GM15510 (cell line): ENCODE measurements around the gene CST9L.

Experiments used
- POLR2A ChIP-seq: IDR thresholded peaks from 3 replicates; pipeline ENCODE4 v1.6.1; 2011; ENCODE audit warnings: borderline replicate concordance; ENCODE audit not compliant: insufficient read length; ENCODE audit errors: extremely low read depth

CST9L gene

DNA sequence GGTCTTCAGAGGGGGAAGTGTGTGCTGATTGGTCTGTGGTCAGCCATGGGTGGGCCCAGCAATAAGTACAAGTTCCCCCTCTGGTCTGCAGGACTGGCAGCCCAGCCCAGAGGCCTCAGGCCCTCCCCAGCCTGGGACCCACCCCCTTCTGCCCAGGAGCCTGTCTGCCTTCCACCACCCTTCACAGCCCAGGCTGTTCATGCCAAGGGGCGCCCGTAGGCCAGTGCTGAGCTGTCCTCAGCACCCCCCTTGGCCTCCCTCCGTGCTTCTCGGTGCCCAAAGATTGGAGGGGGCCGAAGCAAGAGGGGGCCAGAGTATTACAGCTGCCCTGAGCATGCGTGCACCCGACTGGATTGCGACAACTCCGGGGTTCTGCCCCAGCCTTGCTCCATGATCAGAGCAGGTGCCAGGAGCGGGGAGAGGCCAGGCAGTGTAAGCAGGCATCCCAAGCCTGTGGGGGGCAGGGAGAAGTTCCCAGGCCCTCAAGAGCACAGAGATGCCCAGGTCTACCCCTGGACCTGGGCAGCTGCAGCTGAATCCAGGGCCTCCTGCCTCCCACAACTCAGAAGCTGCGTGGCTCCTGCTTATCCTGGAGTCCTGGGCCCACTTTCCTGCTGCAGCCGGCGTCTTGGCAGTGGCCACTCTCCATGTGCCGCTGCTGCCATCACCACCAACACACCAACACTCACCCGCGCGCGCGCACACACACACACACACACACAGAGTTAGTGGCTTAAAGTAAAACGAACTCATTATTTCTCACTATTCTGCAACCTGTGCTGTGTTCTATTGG is 33.3 kb downstream of the CST9L start:
- no peak for TF ChIP-seq POLR2A

GRCh38 chr20:23533161-23533560 is 35.1 kb downstream of the CST9L start:
- no peak for TF ChIP-seq POLR2A

DNA sequence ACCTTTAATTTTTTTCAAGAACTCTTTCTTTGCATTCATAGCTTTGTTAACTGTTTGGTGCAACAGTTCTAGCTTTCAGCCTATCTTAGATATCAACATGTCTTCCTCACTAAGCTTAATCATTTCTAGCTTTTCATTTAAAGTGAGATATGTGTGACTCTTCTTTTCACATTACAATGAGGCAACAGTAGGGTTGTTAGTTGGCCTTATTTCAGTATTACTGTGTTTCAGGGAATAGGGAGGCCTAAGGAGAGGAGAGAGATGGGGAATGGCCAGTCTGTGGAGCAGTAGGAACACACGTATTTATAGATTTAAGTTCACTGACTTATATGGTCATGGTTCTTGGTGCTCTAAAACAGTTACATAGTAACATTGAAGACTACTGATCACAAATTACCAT is 35.8 kb downstream of the CST9L start:
- no peak for TF ChIP-seq POLR2A

- no peak for TF ChIP-seq POLR2A
These were observed 37.2 kb downstream of the CST9L start for GRCh38 chr20:23530937-23531567.

DNA sequence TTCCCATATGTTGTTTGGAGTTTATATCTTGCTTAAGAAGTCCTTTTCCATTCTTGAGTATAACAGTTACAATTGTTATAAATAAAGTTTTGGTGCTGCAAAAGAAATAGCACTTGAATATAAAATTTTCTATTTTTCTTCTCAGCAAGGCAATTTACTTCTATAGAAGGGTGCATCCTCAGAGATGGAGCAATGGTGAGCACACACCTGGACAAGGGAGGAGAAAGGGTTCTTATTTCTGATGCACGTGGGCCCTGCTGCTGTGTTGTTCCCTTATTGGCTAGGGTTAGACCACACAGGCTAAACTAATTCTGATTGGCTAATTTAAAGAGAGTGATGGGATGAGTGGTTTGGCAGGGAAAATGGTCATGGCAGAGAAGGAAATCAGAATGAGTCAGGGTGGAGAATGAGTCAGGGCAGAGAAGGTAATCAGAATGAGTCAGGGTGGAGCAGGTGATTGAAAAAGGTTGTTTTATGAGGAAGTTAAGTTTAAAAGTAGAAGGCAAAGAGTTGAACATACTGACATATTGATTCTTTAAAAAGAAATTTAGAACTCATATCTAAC is 39.3 kb downstream of the CST9L start:
- TF ChIP-seq POLR2A = no peak

DNA sequence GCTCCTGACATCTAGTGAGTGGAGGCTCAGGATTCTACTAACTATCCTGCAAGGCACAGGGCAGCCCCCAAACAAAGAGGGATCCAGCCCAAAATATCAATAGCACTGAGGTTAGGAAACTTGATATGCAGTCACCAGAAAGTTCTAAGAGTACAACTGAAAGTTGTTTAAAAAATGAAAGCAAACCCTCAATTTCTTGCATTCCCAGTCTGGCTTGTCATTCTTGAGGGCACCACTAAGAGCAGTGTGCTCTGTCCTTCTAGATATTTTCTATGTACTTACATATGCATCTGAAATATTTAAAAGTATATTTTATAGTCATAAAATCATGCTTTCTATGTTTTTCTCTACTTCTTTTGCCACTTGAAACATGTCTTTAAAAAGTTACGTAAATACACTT is 41.4 kb downstream of the CST9L start:
- TF ChIP-seq POLR2A = no peak

DNA sequence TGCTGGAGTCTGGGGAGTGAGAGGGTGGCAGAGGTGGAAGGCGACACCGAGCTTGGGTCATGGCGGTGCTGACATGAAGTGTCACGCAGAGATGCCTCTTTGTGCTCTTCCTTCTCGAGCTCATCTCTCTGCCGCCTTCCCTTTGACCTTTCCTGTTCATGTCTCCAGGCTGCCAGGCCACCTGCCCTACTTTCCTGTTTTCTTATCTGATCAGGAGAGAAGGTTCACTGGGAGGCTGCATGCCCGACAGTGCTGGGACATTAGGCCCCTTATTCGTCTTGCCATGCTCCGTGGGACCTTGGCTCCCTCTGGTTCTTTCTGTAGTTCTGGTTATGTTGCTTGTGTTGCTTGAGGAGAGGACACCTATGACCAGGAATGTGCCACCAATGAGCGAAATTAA is 44.1 kb downstream of the CST9L start:
- no peak for TF ChIP-seq POLR2A

DNA sequence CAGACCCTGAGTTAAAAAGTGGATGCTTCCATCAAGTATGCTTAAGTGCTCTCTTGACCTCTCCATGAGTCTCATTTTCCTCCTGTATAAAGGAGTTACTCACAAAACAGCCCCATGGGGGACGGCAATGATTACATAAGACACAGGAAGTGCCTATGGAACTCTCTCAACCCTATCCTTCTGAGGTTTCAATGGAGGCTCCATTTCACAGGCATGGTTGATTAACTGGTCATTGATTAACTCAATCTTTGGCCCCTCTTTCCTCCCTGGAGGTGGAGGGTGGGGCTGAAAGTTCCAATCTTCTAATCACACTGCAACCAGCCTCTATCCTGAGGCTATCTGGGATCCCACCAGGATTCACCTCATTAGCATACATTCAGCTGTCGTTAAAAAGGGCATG is 48.1 kb downstream of the CST9L start:
- TF ChIP-seq POLR2A = no peak

DNA sequence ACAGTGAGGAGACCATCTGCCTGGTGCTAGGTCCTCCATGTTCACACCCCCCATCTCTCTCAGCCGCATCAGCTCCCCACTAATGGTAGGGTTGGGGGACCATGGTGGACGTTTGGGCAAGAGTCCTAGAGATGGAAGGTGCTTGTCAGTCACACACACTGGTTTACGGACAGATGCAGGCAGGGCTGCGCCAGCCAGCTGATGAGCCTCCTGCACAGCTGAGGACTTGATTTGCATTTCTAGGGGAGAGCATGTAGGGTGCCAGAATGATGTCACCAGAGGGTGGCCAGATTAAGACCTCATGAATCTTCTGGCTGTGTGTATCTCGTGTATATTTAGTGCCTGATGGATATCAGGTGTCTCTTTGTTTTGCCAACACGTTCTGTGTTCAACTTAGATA is 48.7 kb downstream of the CST9L start:
- TF ChIP-seq POLR2A = no peak

DNA sequence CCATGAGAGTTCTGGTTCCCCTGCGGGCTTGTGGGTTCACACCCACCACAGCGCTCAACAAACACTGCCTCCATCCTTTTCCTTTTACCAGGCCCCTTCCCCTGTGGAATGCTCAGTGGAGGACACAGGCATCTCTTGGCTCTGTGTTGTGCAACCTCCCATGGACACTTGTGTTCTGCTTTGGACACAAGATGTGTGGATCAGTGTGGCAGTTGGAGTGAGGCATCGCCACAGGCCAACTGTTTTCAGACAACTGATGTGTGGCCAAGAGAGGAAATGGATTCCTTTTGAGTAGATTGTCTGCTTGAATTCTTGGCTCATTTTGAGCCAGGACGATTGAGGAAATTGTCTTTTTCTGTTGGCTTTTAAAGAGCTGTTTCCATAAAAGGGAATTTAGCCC is 50.6 kb downstream of the CST9L start:
- TF ChIP-seq POLR2A = no peak

- TF ChIP-seq POLR2A = no peak
These were observed 52.9 kb downstream of the CST9L start for GRCh38 chr20:23515250-23515939.

DNA sequence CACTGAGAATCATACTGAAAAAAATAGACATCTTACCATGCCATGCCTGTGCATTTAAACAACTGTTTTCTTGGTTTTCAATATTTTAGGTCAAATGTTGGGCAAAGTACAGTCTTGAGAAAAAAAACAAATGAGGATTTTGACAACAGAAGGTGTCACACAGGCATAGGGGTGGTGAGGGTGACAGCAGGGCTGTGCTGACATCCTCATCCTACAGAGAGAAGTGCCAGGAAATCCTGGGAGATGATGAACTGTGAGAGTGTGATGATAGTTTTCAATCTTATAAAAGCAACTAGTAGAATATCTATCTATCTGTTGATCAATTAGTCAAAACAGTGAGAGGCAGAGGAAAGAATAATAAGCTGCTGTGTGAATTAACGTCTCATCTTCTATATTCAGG is 53.4 kb downstream of the CST9L start:
- TF ChIP-seq POLR2A = no peak
